HT1080 (cell line): ENCODE results near the gene CEP131. TPM values are rescaled to one million over a fixed set of nuclear protein-coding genes. Genes with fewer than 3 reads are reported as not detected.
"Not testable (repeated sequence)": the region's sequence is repeated elsewhere in the genome, so short reads cannot be mapped to it uniquely, and the experiment has no call there.

Experiments used
- DNase-seq: peaks from one replicate; pipeline ENCODE4 v3.0.0-alpha.2; 2015; ENCODE audit warnings: low read depth
- total RNA-seq: library from RNA; depleted of rRNA; stranded (reverse); fragments of >200 nt; shearing (Covaris generic); gene quantifications from 2 replicates; pipeline ENCODE4 v1.2.3, GENCODE V29; 2014; rRNA removed

CEP131 gene
- total RNA-seq, 1 experiment from 2014 or later = 10.4 TPM

DNA sequence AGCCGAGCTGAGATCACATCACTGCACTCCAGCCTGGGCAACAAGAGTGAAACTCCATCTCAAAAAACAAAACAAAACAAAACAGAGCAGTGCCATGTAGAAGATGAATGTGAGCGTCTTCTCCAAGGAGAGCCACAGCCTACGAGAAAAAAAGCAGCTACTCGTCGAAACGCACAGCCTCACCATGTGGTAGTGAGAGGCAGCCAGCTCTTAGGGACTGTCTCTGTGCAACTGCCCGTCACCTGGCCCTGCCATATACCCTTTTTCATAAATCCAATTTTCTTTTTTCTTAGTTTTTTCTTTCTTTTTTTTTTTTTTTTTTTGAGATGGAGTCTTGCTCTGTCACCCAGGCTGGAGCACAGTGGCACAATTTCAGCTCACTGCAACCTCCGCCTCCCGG, 68.7 kb downstream of the CEP131 start:
- not testable (repeated sequence) for DNase-seq

DNA sequence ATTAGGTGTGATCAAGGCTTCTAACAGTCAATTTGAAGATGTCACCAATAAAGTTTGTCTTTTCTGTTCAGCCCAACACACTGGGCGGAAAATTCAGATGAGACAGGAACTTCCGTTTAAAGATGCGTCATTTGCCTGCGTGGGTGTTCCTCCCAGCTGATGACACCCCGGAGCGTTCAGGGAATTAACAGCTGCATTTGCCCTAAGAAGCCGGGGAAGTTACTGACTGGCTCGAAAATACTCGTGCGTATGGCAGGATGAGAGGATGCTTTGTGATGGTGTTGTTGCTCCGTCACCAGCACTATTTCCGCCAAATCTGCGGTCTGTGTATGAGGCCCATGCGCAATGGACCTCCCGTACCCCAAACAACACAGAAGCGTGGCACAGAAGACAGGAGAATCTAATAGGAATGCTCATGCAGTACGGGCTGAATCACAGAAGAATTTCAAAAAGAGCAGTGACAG, 69.4 kb downstream of the CEP131 start:
- peak; percentile 62 for DNase-seq

DNA sequence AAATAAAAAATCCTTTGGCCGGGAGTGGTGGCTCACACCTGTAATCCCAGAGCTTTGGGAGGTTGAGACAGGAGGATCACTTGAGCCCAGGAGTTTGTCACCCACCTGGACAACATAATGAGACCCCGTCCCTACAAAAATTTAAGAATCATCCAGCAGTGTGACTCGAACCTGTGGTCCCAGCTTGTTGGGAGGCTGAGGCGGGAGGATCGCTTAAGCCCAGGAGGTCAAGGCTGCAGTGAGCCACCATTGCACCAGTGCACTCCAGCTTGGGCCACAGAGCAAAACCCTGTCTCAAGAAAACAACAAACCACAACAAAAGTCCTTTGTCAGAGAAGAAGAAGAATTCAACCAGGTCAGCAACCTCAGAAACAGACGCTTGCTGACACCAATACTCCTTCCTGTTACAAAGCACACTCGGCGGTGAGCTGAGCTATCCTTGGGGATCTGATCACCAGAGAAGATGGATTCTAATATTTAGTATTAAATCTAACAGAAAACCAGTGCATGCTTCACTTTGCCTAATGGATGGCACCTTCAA, 70.4 kb downstream of the CEP131 start:
- peak; percentile 28 for DNase-seq

DNA sequence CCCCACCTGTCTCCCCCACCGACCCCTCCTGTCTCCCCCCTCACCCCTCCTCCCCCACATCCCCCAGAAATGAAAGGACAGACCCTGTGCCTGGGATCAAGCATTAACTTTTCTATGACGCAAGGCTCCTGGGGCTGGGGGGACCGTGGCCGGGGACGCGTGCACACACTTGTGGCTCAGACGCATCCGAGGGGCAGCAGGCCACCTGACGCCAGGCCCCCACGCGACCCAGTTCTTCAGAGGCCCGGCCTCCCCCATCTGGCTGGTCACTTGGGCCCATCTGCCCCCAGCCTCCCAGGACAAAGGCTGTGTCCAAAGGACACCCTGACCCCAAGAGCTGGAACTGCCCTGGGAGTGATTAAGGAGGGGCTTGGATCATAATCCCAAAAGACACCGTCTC, 71.5 kb downstream of the CEP131 start:
- no peak for DNase-seq

DNA sequence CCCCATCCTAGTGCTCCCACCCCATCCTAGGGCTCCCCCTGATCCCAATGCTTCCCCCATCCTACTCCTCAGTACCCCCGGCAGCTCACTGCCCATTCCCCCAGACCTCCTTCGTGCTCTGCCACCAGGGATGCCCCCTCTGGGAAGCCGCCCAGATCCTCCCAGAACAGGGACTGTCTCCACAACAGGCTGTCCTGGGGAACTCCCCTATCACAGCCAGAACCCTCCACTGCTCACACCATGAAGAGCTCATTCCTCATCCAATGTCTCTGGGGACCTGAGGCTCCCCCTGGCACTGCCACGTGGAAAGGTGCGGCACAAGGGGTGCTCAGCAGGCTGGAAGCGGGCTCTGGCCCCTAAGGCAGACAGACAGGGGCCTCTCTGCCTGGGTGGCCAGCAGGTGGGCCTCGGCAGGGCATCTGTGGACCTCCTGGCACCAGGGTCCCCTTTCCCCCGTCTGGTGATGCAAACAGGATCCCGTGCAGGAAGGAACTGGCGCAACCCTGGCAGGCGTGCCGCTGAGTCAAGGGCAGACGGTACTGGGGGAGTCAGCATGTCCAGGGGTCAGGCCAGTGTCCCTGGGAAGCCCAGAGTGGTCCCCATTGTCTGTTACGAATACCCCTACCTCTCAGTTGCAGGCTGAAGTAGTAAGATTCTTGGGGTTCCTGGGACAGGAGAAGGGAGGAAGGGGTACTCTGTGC, 72.2 kb downstream of the CEP131 start:
- no peak for DNase-seq

DNA sequence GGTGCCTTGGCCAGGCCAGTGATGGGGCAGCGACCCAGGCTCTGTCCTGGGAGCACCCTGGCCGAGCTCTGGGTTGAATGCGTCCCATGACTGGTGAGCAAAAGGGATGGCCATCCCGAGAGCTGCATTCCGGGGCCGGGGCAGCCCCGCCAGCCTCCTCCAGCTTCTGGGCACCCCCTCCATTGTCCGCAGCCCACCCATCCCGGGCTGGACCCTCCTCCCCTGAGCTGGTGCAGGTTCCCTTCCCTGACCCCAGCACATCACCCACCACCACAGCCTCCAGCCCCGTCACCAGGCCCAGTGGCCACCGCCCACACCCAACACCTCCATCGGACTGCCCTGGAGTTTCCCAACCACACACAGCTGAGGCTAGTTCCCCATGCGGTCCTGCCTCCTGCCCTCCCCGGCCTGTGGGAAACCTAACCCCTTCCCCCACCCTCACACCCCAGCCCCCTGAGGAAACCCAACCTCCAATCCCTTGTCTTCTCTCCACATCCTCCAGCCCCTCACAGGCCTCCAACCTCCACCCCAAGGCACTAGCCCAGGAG, 73.7 kb downstream of the CEP131 start:
- no peak for DNase-seq

DNA sequence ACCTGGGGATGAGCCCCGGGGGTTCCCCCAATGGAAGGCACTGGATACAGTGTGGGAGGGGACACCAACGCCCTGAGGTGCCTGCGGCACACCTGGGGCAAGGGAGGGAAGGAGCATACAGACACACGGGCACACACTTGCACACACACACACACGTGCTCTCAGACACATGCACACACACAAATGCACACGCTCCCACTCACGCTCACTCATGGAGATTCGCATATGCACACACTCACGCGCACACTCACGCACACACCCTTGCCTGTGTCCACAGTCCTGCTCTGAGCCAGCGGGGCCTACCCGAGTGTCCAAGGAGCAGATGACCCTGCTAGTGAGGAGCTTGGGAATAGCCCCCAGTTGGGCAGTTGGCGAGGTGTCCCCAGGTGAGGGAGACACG, 74.2 kb downstream of the CEP131 start:
- DNase-seq = no peak

DNA sequence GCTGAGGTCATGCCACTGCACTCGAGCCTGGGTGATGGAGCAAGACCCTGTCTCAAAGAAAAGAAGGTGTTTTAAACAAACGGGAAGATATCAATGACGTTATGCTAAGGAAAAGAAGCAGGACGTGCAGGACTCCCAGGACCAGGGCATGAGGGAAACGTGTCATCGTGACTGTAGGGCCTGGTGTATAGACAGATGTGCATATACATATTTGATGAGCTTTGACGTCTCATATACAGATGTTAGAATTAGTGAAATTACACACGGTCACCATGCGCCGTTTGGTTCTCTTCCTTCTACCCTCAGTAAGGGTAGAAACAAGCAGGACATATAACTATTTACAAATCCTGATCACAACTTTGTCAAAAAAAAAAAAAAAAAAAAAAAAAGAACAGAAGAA, 75.1 kb downstream of the CEP131 start:
- DNase-seq = no peak

DNA sequence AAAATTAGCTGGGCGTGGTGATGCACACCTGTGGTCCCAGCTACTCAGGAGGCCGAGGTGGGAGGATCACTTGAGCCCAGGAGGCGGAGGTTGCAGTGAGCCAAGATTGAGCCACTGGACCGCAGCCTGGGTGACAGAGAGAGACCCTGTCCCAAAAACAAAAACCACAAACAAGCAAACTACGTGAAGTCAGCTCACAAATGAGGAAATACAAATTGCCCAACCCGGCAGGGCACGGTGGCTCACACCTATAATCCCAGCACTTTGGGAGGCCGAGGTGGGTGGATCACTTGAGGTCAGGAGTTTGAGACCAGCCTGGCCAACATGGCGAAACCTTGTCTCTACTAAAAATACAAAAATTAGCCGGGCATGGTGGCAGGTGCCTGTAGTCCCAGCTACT, 76.6 kb downstream of the CEP131 start:
- DNase-seq = not testable (repeated sequence)

DNA sequence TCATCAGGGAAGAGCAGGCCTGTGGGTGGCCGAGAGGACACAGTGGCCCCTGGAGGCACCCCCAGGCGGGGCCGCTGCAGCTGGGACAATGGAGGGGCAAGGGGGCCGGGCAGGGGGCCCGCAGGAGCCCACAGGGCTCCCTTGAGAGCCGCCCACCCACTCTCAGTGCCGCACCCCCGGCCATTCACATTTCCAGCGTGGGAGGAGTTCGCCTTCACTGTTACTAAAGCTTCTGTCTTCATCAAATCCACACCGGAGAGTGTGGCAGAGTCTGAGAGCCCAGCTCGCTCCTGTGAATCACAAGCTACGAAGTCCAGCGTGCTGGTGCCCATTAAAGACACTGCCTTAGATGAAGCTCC, 78.4 kb downstream of the CEP131 start:
- no peak for DNase-seq

DNA sequence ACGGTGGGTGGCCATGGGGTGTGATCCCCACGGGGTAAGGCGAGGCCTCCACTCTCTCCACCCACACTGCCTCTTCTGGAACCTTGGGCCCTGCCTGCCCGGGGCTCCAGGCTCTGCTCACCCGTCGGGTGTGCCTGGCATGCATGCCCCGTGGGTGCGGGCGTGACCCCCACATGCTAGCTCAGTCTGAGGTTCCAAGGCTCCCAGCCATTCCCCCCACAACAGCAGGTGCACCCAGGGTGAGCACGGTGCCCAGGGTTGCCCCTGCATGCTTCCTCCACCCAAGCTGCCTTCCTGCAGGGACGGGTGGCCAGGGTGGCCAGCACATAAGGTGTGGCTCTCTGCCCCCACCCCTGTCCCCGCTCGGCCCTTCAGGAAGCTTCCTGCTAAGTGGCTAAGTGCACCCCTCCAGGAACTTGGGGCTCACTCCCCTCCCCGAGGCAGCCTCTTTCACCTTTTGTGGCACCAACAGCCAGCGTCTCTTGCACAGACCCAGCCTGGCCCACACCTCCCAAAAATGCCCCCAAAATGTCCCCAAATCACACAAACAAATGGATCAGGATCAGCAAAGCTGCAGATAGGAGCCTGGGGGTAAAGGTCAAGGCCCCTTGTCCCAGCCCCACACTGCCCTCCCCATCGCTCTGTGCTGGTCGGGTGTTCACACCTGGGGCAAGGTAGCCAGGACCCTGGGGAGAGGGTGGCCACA, 78.9 kb downstream of the CEP131 start:
- no peak for DNase-seq

DNA sequence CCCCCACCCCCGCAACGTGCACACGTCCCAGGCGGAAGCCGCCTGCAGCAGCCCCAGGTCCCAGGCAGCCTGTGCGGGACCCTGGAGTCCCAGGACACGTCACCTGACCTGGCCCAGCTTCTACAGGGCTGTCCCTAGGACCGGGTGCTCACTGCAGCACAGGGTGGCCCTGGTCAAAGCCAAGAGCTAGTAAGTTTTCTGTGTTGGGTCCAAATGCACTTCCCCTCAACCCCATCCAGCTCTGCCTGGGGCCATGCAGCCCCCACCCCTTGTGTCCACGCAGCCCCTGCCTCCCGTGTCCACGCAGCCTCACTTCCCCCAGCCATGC, 79.6 kb downstream of the CEP131 start:
- no peak for DNase-seq

DNA sequence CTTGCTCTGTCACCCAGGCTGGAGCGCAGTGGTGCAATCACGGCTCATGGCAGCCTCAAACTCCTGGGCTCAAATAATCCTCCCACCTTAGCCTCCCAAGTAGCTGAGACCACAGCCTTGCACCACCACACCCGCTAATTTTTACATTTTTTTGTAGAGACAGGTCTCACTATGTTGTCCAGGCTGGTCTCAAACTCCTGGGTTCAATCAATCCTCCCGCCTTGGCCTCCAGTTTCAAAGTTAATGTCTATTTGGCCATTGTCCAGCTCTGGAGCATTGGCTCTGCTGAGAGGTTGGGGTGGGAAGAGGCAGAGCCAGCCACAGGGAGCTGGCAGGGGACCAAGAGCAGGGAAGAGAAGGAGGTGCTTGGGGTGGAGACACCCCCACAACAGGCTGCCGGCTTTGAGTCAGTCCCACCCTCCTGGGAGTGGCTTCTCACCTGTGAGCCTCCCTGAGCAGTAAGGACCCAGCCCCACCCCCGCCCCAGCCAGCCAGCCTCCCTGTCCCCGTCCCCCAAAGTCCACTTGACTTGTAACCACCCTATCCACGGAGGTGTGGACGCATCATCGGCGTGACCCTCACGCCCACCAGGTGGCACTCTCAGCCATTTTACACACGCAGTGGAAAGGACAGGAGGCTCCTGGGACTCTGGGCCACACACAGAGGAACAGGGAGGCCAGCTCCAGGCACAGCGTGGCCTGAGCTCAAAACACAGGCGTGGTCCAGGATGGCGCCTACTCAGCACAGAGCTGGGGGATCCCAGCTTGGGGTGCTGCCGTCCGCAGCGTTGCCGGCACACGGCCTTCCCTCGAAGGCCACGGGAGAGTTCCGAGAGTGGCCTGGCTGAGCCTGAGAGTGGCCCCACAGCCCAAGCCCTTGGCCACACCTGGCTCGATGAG, 80.2 kb downstream of the CEP131 start:
- DNase-seq = peak; percentile 56

DNA sequence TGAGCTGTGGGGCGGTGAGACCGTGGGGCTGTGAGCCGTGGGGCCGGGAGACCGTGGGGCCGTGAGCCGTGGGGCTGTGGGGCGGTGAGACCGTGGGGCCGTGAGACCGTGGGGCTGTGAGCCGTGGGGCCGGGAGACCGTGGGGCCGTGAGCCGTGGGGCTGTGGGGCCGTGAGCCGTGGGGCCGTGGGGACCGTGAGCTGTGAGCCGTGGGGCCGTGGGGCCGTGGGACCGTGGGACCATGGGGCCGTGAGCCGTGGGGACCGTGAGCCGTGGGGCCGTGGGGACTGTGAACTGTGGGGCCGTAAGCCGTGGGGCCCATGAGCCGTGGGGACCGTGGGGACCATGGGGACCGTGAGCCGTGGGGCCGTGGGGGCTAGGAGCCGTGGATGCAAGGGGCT, 82.1 kb downstream of the CEP131 start:
- no peak for DNase-seq

DNA sequence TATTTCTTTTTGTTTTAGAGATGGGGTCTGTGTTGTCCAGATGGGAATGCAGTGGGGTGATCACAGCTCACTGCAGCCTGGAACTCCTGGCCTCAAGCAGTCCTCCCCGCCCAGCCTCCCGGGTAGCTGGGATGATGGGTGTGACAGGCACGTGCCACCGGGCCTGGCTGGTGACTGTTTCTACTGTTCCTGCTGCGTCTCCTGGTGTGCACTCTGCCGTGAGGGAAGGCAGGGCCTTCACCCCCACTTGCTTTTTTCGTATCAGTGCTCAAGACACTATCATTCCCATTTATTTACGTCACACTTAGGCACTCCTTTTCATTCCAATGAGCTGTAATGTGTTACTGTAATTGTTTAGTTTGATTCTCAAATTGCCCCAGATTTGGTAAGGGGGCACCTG, 82.7 kb downstream of the CEP131 start:
- no peak for DNase-seq

Other genes starting within 250 kb of the CEP131 start
- gene CHMP6, start 231.1 kb downstream of the CEP131 start, total RNA-seq = 15.0 and 15.8 TPM in 2 replicates
- gene BAIAP2, start 187.8 kb downstream of the CEP131 start, total RNA-seq = 41.9 and 48.8 TPM in 2 replicates
- gene PVALEF, start 57.5 kb downstream of the CEP131 start, total RNA-seq = not detected in 2 replicates
- gene AATK, start 56.7 kb downstream of the CEP131 start, total RNA-seq = 0.02 and 0.03 TPM in 2 replicates
- gene TEPSIN, start 16.1 kb upstream of the CEP131 start, total RNA-seq = 10.1 and 17.3 TPM in 2 replicates
- 122 and 171 TPM in 2 replicates for gene NDUFAF8, start 16.4 kb upstream of the CEP131 start, total RNA-seq
- gene SLC38A10, start 72.3 kb upstream of the CEP131 start, total RNA-seq = 37.1 and 44.6 TPM in 2 replicates
- gene BAHCC1, start 172.5 kb upstream of the CEP131 start, total RNA-seq = 0.43 TPM in 2 replicates